Femur (tissue), 1 donor: ENCODE data around the gene C4BPB.

Experiments used
- DNase-seq: peaks from one replicate; pipeline ENCODE4 v3.0.0-alpha.2; 2017

The C4BPB gene

GRCh38 chr1:207060596-207060995, 28.1 kb upstream of the C4BPB start:
- DNase-seq = no peak

GRCh38 chr1:207062058-207062457, 26.6 kb upstream of the C4BPB start:
- no peak for DNase-seq

GRCh38 chr1:207063014-207063413, 25.6 kb upstream of the C4BPB start:
- no peak for DNase-seq

- DNase-seq = no peak
Measured at GRCh38 chr1:207064561-207064960, 24.1 kb upstream of the C4BPB start.

GRCh38 chr1:207067185-207067584, 21.5 kb upstream of the C4BPB start:
- no peak for DNase-seq

GRCh38 chr1:207067665-207068064, 21.0 kb upstream of the C4BPB start:
- DNase-seq = no peak

- no peak for DNase-seq
Measured at GRCh38 chr1:207069061-207069460, 19.6 kb upstream of the C4BPB start.

GRCh38 chr1:207069858-207070506, 18.7 kb upstream of the C4BPB start:
- no peak for DNase-seq

GRCh38 chr1:207070811-207071210, 17.8 kb upstream of the C4BPB start:
- no peak for DNase-seq

- DNase-seq = no peak
Measured at GRCh38 chr1:207071426-207071825, 17.2 kb upstream of the C4BPB start.

- no peak for DNase-seq
Measured at GRCh38 chr1:207072233-207072632, 16.4 kb upstream of the C4BPB start.

GRCh38 chr1:207073906-207074820, 14.5 kb upstream of the C4BPB start:
- no peak for DNase-seq

- DNase-seq = no peak
Measured at GRCh38 chr1:207076181-207076955, 12.3 kb upstream of the C4BPB start.

GRCh38 chr1:207077012-207077411, 11.6 kb upstream of the C4BPB start:
- DNase-seq = no peak

- peak; percentile 78 for DNase-seq
Measured at GRCh38 chr1:207077470-207078377, 10.9 kb upstream of the C4BPB start.

GRCh38 chr1:207078578-207079132, 10.0 kb upstream of the C4BPB start:
- DNase-seq = no peak

GRCh38 chr1:207079706-207080241, 8.9 kb upstream of the C4BPB start:
- DNase-seq = no peak

GRCh38 chr1:207081088-207081487, 7.6 kb upstream of the C4BPB start:
- DNase-seq = no peak

- no peak for DNase-seq
Measured at GRCh38 chr1:207081806-207082205, 6.9 kb upstream of the C4BPB start.

- DNase-seq = no peak
Measured at GRCh38 chr1:207084232-207084631, 4.4 kb upstream of the C4BPB start.

GRCh38 chr1:207084701-207085180, 3.9 kb upstream of the C4BPB start:
- peak; percentile 65 for DNase-seq

GRCh38 chr1:207085887-207086286, 2.8 kb upstream of the C4BPB start:
- no peak for DNase-seq
